GM21381 (cell line): ENCODE measurements around the gene KCNH2.

Experiments
- ATAC-seq: cut with Tn5 transposase; IDR thresholded peaks from one replicate; pipeline ENCODE4 v1.9.1; 2021; ENCODE audit warnings: mild to moderate bottlenecking, moderate library complexity; ENCODE audit not compliant: unreplicated experiment

The KCNH2 gene

GRCh38 chr7:150975536-150976319 is 2.4 kb downstream of the KCNH2 start:
- no peak for ATAC-seq

DNA sequence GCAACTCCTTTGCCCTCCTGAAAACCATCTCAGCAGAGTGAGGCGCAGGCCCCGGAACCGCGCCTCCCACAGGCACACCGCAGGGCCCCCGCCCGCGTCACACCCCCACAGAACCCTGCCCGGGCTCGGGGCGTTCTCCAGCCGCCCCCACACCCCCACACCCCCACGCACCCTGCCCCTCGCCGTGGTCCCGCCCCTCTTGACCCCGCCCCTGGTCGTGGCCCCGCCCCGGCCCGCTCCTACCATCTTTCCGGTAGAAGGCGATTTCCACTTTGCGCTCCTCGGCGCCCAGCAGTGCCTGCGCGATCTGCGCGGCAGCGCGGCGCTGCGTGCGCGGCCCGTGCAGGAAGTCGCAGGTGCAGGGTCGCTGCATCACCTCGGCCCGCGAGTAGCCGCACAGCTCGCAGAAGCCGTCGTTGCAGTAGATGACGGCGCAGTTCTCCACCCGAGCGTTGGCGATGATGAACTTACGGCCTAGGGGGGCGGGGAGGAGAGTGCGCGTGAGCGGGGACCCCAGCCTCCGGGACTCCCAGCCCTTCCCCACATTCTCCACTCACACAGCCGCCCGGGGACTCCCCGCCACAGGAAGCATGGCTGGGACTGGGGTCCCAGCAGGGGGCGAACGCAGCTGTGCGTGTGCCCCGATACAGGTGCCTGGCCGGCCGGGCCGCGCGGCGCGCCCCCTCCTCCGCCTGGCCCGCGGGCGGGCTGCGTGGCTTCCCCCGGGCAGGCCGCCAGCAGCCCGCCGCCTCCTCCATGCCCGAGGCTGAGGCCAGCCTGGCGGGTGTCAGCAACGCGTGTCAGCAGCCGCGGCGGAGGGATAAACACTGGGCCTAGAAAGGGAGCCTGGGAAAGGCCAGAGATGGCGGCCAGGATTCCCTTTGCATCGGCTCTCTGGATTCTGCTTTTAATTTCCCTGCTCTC is 3.4 kb downstream of the KCNH2 start:
- peak; percentile 66 for ATAC-seq

GRCh38 chr7:150973571-150974451 is 4.3 kb downstream of the KCNH2 start:
- no peak for ATAC-seq

- ATAC-seq: no peak
These were observed 5.4 kb downstream of the KCNH2 start for GRCh38 chr7:150972741-150973140.

DNA sequence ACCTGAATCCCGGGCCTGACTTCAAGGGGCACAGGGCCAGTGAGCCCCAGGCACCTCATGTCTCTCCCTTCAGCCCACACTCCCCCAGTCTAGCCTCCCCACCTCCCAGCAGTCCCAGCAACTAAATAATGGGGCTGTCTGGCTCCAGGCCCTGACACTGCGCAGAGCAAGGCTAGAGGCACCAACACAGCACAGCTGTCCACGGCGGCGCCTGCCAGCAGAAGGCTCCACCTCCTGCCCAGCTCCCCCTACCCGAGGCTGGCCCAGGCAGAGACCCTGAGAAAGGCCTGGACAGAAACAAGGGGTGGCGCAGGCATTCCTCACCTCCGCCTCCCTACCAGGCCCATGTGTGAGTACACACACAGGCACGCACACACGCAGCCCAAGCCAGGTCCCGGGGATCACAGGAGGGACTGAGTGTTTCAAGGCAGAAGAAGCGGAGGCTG is 6.1 kb downstream of the KCNH2 start:
- no peak for ATAC-seq

GRCh38 chr7:150971242-150972022 is 6.7 kb downstream of the KCNH2 start:
- no peak for ATAC-seq

DNA sequence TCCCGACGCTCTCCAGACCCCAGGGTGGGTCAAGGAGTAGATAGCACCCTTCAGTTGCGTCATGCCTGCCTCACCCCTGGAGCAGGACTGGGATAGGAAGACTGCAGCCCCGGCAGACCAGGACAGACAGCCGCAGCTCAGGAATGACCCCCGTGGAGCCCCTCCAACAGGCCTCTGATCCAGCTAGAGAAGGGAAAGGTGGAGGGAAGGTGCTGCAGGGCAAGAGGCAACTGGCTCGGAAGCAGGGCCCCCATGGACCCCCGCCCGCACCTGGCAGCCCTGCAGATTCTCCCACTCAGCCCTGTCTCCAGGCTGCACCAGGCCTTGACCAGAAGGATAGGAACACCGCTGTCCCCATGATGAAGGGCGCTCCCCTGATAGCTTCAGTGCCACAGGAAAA is 7.7 kb downstream of the KCNH2 start:
- no peak for ATAC-seq

DNA sequence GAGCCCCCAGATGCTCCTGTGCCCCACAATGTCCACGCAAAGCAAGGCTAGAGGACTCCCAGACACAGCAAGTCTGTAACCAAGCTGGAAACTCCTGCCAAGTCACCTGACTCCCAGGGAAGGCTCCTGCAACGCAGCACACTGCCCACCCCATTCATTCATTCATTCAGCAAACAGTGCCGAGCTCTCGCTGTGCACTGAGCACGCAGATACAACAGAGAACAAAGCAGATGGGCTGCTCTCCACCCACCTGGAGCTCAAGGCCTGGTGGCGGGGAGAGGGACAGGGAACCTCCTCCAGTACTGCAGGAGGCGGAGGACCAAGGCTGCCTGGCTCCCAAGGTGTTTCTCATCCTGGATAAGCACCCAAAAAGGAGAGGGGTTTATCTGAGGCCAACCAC is 8.6 kb downstream of the KCNH2 start:
- no peak for ATAC-seq

DNA sequence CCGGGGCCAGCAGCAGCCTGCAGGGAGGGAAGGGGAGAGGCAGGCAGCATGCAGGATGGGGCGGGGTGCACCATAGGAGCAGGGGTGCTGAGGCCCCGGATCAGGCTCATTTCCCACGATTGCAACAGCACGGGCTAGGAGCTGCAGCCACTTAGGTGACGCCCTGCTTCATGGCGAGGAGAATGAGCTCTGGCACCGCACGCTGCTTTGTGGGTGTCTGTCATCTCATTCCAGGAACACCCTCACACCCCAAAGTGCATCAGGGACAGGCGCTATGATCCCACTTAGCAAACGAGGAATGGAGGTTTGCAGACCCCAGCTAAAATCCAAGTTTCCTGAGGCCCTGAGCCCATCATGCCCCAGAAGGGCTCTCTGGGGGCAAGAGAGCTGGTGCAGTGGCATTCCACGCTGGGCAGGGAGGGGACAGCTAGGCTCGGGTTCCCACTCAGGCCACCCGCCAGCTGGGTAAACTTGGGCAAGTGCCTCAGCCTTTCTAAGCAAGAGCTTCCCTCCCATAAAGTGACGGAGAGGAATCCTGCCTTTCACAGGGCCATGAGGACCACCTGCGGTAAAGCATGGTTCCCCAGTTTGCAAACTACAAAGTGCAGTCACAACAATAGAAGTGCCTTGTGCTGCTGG is 9.3 kb downstream of the KCNH2 start:
- ATAC-seq: no peak

- no peak for ATAC-seq
These were observed 9.9 kb downstream of the KCNH2 start for GRCh38 chr7:150968056-150968733.

- no peak for ATAC-seq
These were observed 10.8 kb downstream of the KCNH2 start for GRCh38 chr7:150967349-150967748.

- ATAC-seq: no peak
These were observed 12.1 kb downstream of the KCNH2 start for GRCh38 chr7:150966002-150966401.

DNA sequence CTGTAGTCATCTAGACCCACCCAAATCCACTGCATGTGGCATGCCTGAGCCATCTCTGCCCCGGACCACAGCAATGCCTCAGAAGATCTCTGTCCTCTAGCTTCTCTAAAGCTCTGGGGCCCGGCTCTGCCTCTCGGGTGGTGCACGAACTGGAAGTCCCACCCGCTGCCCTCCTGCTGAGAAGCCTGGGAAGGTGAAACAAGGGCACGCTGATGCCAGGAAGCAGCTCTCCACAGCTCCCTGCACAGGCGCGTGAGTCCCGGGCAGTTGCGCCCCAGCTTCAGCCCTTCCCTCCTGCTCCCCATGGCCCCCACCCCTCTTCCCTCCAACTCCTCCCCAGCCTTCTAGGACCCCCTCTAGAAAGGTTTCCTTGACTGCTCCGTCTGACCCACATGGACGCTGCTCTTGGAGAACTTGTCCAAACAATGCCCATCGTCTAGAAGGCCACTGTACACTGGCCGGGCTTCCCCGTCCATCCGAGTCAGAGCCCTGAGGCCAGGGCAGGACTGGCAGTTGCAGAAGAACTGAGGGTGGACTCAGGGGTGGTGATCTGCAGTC is 12.8 kb downstream of the KCNH2 start:
- ATAC-seq: no peak

- no peak for ATAC-seq
These were observed 13.5 kb downstream of the KCNH2 start for GRCh38 chr7:150964593-150965111.

DNA sequence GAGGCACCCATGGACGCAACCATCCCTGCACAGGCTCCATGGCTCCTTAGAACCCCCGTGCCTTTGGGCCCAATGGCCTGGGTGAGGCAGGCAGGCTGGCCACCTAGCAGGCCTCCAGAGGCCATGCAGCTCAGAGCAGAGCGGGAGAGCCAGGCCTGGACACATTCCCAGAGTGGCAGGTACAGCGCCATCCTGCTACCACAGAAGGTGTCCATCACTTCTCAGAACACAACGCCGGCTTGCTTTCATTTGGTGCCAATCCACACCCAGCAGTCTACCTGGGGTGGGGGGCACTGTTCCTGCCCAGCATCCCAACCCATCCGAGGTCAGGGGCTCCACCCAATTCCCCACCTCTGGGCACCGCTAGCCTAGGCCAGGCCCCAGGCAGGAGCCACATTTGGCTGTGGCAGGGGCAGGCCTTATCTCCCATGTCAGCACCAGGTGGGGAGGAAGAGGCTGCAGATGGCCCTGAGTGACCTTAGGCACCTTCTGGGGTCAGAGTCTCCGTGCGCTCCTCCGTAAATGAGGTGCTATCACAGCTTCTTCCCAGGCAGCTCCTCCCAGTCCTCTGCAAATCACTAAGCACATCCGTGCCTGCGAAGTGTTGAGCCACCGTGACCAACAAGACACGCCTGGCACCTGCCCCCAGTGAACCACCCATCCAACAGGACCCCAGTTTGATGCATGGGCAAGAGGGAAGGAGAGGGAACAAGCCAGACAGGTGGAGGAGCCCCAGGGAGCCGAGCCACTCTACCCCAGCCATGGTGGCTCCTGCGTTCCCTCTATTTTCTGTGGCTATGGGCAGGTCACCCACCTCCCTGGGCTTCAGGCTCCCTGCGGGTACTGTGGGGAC is 14.2 kb downstream of the KCNH2 start:
- ATAC-seq: no peak

- no peak for ATAC-seq
These were observed 15.3 kb downstream of the KCNH2 start for GRCh38 chr7:150962553-150963399.

DNA sequence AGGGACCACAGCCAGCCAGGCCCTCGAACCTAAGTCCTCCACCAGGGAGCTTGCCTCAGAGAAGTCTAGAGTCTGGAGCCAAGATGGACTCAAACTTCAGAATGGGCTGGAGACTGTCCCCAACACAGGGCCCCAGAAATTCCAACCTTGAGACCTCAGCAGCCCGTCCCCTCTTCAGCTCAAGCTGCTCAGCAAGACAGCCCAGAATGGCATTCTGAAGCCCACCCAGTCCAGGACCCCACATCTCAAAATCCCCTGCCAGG is 15.9 kb downstream of the KCNH2 start:
- ATAC-seq: no peak
